Endothelial cell (in vitro differentiated cells): ENCODE data around the gene PRPF18. TPM values are rescaled to one million over a fixed set of nuclear protein-coding genes. Genes with fewer than 3 reads are reported as not detected.
A peak's percentile ranks its signal among the peaks of the same experiment; 100 is the strongest.

Source experiments
- DNase-seq: peaks from one replicate; pipeline ENCODE4 v3.0.0; 2021; ENCODE audit warnings: low spot score
- H3K27ac Mint-ChIP-seq: one replicate; pipeline ENCODE4 v1.8.0; 2021; ENCODE audit warnings: mixed read lengths, inconsistent platforms; ENCODE audit not compliant: unreplicated experiment
- H3K27me3 Mint-ChIP-seq: one replicate; pipeline ENCODE4 v1.8.0; 2021; ENCODE audit warnings: mild to moderate bottlenecking, moderate library complexity, mixed read lengths, inconsistent platforms; ENCODE audit not compliant: unreplicated experiment
- H3K36me3 Mint-ChIP-seq: one replicate; pipeline ENCODE4 v1.8.0; 2021; ENCODE audit warnings: mild to moderate bottlenecking, low read depth, mixed read lengths, inconsistent platforms; ENCODE audit not compliant: unreplicated experiment
- H3K4me1 Mint-ChIP-seq: one replicate; pipeline ENCODE4 v1.8.0; 2021; ENCODE audit warnings: mild to moderate bottlenecking, mixed read lengths, inconsistent platforms; ENCODE audit not compliant: unreplicated experiment
- H3K4me3 Mint-ChIP-seq: one replicate; pipeline ENCODE4 v1.8.0; 2021; ENCODE audit warnings: mild to moderate bottlenecking, mixed read lengths, inconsistent platforms; ENCODE audit not compliant: unreplicated experiment
- H3K9me3 Mint-ChIP-seq: one replicate; pipeline ENCODE4 v1.8.0; 2021; ENCODE audit warnings: mixed read lengths, inconsistent platforms; ENCODE audit not compliant: unreplicated experiment
- CTCF ChIP-seq: fragments of 200-600 bp; sonication (generic); IDR thresholded peaks from one replicate; pipeline ENCODE4 v1.5.0; 2021; ENCODE audit warnings: antibody characterized with exemption; ENCODE audit not compliant: unreplicated experiment
- total RNA-seq: library from RNA; stranded (reverse); fragmentation: NEBNext Ultra II Directional; extraction: Animal tissue kit (Norgen Biotek cat#: 25700); gene quantifications from one replicate; pipeline ENCODE4 v1.2.1, GENCODE V29; 2021; ENCODE audit not compliant: unreplicated experiment

The PRPF18 gene
- total RNA-seq, 1 donor from 2014 or later = 19.7 TPM

- DNase-seq = no peak
- no peak for TF ChIP-seq CTCF
- H3K4me3 Mint-ChIP-seq = no peak overlapping the region
- no peak overlapping the region for H3K27ac Mint-ChIP-seq
- H3K27me3 Mint-ChIP-seq = no peaks in the 10 kb centered on the region
- no peaks in the 10 kb centered on the region for H3K36me3 Mint-ChIP-seq
- no peaks in the 10 kb centered on the region for H3K9me3 Mint-ChIP-seq
- H3K4me1 Mint-ChIP-seq = peaks cover 8% of the 10 kb centered on the region
These were observed 15.2 kb upstream of the PRPF18 start for GRCh38 chr10:13571541-13571940.

- Mint-ChIP-seq H3K27ac (peak overlapping the region; percentile 91), H3K4me1 (peaks cover 8% of the 10 kb centered on the region)
These were observed 12.8 kb upstream of the PRPF18 start for GRCh38 chr10:13573960-13574359.

GRCh38 chr10:13585195-13585751 is 1.5 kb upstream of the PRPF18 start:
- TF ChIP-seq CTCF = no peak
- Mint-ChIP-seq H3K27ac (no peak overlapping the region), H3K4me1 (peaks cover 13% of the 10 kb centered on the region), H3K9me3 (no peaks in the 10 kb centered on the region), H3K36me3 (no peaks in the 10 kb centered on the region), H3K4me3 (no peak overlapping the region), H3K27me3 (no peaks in the 10 kb centered on the region)
- DNase-seq = no peak

More at GRCh38 chr10:13573960-13574359, 12.8 kb upstream of the PRPF18 start:
- no peaks in the 10 kb centered on the region for H3K27me3 Mint-ChIP-seq
- no peak overlapping the region for H3K4me3 Mint-ChIP-seq
- no peak for TF ChIP-seq CTCF
- H3K36me3 Mint-ChIP-seq = no peaks in the 10 kb centered on the region
- H3K9me3 Mint-ChIP-seq = no peaks in the 10 kb centered on the region
- no peak for DNase-seq

- Mint-ChIP-seq H3K27me3 (no peaks in the 10 kb centered on the region), H3K4me3 (peak overlapping the region; percentile 24), H3K9me3 (no peaks in the 10 kb centered on the region), H3K4me1 (peaks cover 13% of the 10 kb centered on the region), H3K36me3 (no peaks in the 10 kb centered on the region), H3K27ac (no peak overlapping the region)
- TF ChIP-seq CTCF = no peak
- DNase-seq = no peak
These were observed 822 bp upstream of the PRPF18 start for GRCh38 chr10:13585943-13586342.

GRCh38 chr10:13587391-13587790 is 626 bp downstream of the PRPF18 start:
- no peaks in the 10 kb centered on the region for H3K9me3 Mint-ChIP-seq
- peak; percentile 11 for DNase-seq
- no peaks in the 10 kb centered on the region for H3K36me3 Mint-ChIP-seq
- H3K27me3 Mint-ChIP-seq = no peaks in the 10 kb centered on the region
- peaks cover 13% of the 10 kb centered on the region for H3K4me1 Mint-ChIP-seq
- peak overlapping the region; percentile 100 for H3K4me3 Mint-ChIP-seq
- H3K27ac Mint-ChIP-seq = peak overlapping the region; percentile 96
- TF ChIP-seq CTCF = no peak
